OCI-LY3 (cell line): Measurements from ENCODE around the gene GSDME.
A peak's percentile ranks its signal among the peaks of the same experiment; 100 is the strongest.

ENCODE experiments used
- H2AFZ ChIP-seq: fragments of 200-600, 300-600 bp; shearing (Covaris generic); 2 replicates; pipeline ENCODE4 v1.6.0; 2014; ENCODE audit warnings: antibody characterized with exemption, low read depth, low read length
- H3K27ac ChIP-seq: fragments of 200-600, 300-600 bp; sonication (generic); 2 replicates; pipeline ENCODE4 v1.5.1; 2014; ENCODE audit warnings: mild to moderate bottlenecking, low read length, moderate library complexity, mixed read lengths
- H3K27me3 ChIP-seq: fragments of 200-600, 300-600 bp; sonication (generic); 2 replicates; pipeline ENCODE4 v1.6.1; 2014; ENCODE audit warnings: low read depth, low read length, mixed read lengths
- H3K36me3 ChIP-seq: fragments of 200-600, 300-600 bp; sonication (generic); replicated peaks from 2 replicates; pipeline ENCODE3; 2014; ENCODE audit warnings: low read depth, low read length, mixed read lengths
- H3K4me1 ChIP-seq: fragments of 300-600, 200-600 bp; sonication (generic); 2 replicates; pipeline ENCODE4 v1.6.1; 2014; ENCODE audit warnings: low read length, mixed read lengths
- H3K4me2 ChIP-seq: fragments of 200-600, 300-600 bp; sonication (generic); 2 replicates; pipeline ENCODE4 v1.6.1; 2014; ENCODE audit warnings: low read length, mixed read lengths
- H3K4me3 ChIP-seq: fragments of 300-600, 200-600 bp; sonication (generic); 2 replicates; pipeline ENCODE4 v1.5.1; 2014; ENCODE audit warnings: antibody characterized with exemption, mild to moderate bottlenecking, low read length, moderate library complexity
- H3K79me2 ChIP-seq: fragments of 300-600, 200-600 bp; shearing (Covaris generic); 2 replicates; pipeline ENCODE4 v1.6.1; 2014; ENCODE audit warnings: mild to moderate bottlenecking, low read length, mixed read lengths
- H3K9ac ChIP-seq: fragments of 300-600, 200-600 bp; shearing (Covaris generic); 2 replicates; pipeline ENCODE4 v1.6.0; 2014; ENCODE audit warnings: mild to moderate bottlenecking, low read length, moderate library complexity
- H3K9me3 ChIP-seq: fragments of 200-600, 300-600 bp; shearing (Covaris generic); 2 replicates; pipeline ENCODE4 v1.6.1; 2014; ENCODE audit warnings: low read length, mixed read lengths; ENCODE audit not compliant: insufficient read depth
- H4K20me1 ChIP-seq: fragments of 200-600, 300-600 bp; sonication (generic); 2 replicates; pipeline ENCODE4 v1.6.1; 2016; ENCODE audit warnings: low read length, mixed read lengths; ENCODE audit not compliant: insufficient read depth
- EZH2phosphoT487 ChIP-seq: fragments of 200-600 bp; shearing (Covaris generic); IDR thresholded peaks from 2 replicates; pipeline ENCODE4 v1.6.1; 2018; ENCODE audit warnings: antibody characterized with exemption, mixed run types, low read depth
- TF ChIP-seq, protein P1 (sequence below): fragments of 200-600, 300-600 bp; sonication (generic); IDR thresholded peaks from 2 replicates; pipeline ENCODE4 v1.5.1; 2014; ENCODE audit warnings: antibody characterized with exemption, low read length, low read depth

The GSDME gene

GRCh38 chr7:24783698-24784097, 26.4 kb upstream of the GSDME start:
- Histone ChIP-seq H3K9ac (no peak overlapping the region), H3K4me2 (no peak overlapping the region), H3K4me1 (peaks cover 12% of the 10 kb centered on the region), H3K4me3 (no peak overlapping the region), H3K27me3 (no peaks in the 10 kb centered on the region), H3K36me3 (no peaks in the 10 kb centered on the region), H4K20me1 (no peaks in the 10 kb centered on the region), H3K9me3 (no peaks in the 10 kb centered on the region), H3K79me2 (no peaks in the 10 kb centered on the region), H3K27ac (no peak overlapping the region), H2AFZ (no peak overlapping the region)
- TF ChIP-seq, protein P1, sequence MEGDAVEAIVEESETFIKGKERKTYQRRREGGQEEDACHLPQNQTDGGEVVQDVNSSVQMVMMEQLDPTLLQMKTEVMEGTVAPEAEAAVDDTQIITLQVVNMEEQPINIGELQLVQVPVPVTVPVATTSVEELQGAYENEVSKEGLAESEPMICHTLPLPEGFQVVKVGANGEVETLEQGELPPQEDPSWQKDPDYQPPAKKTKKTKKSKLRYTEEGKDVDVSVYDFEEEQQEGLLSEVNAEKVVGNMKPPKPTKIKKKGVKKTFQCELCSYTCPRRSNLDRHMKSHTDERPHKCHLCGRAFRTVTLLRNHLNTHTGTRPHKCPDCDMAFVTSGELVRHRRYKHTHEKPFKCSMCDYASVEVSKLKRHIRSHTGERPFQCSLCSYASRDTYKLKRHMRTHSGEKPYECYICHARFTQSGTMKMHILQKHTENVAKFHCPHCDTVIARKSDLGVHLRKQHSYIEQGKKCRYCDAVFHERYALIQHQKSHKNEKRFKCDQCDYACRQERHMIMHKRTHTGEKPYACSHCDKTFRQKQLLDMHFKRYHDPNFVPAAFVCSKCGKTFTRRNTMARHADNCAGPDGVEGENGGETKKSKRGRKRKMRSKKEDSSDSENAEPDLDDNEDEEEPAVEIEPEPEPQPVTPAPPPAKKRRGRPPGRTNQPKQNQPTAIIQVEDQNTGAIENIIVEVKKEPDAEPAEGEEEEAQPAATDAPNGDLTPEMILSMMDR = no peak
- TF ChIP-seq EZH2phosphoT487 = no peak

GRCh38 chr7:24781106-24781505, 23.8 kb upstream of the GSDME start:
- no peaks in the 10 kb centered on the region for H3K27me3 ChIP-seq
- H3K4me2 ChIP-seq = no peak overlapping the region
- H3K36me3 ChIP-seq = no peaks in the 10 kb centered on the region
- TF ChIP-seq, protein P1 = no peak
- TF ChIP-seq EZH2phosphoT487 = no peak
- H3K9ac ChIP-seq = no peak overlapping the region
- no peak overlapping the region for H2AFZ ChIP-seq
- H3K4me1 ChIP-seq = peaks cover 19% of the 10 kb centered on the region
- no peaks in the 10 kb centered on the region for H3K9me3 ChIP-seq
- H3K79me2 ChIP-seq = no peaks in the 10 kb centered on the region
- no peak overlapping the region for H3K4me3 ChIP-seq
- no peaks in the 10 kb centered on the region for H4K20me1 ChIP-seq
- H3K27ac ChIP-seq = no peak overlapping the region

- no peaks in the 10 kb centered on the region for H4K20me1 ChIP-seq
- no peaks in the 10 kb centered on the region for H3K36me3 ChIP-seq
- TF ChIP-seq EZH2phosphoT487 = no peak
- TF ChIP-seq, protein P1 = no peak
- H3K4me2 ChIP-seq = peak overlapping the region; percentile 52
- no peak overlapping the region for H3K4me3 ChIP-seq
- H3K79me2 ChIP-seq = no peaks in the 10 kb centered on the region
- peak overlapping the region; percentile 27 for H3K27ac ChIP-seq
- H3K9me3 ChIP-seq = no peaks in the 10 kb centered on the region
- H3K27me3 ChIP-seq = no peaks in the 10 kb centered on the region
- peaks cover 19% of the 10 kb centered on the region for H3K4me1 ChIP-seq
- no peak overlapping the region for H2AFZ ChIP-seq
- no peak overlapping the region for H3K9ac ChIP-seq
Measured at GRCh38 chr7:24779283-24779655, 22.0 kb upstream of the GSDME start.

- H3K4me1 ChIP-seq = peaks cover 19% of the 10 kb centered on the region
- H3K79me2 ChIP-seq = no peaks in the 10 kb centered on the region
- TF ChIP-seq, protein P1 = no peak
- no peak for TF ChIP-seq EZH2phosphoT487
- H3K4me3 ChIP-seq = no peak overlapping the region
- peak overlapping the region; percentile 52 for H3K4me2 ChIP-seq
- H3K36me3 ChIP-seq = no peaks in the 10 kb centered on the region
- no peaks in the 10 kb centered on the region for H3K27me3 ChIP-seq
- no peak overlapping the region; the same call in 1 of the 2 replicates for H2AFZ ChIP-seq
- no peaks in the 10 kb centered on the region for H3K9me3 ChIP-seq
- no peak overlapping the region for H3K9ac ChIP-seq
- H4K20me1 ChIP-seq = no peaks in the 10 kb centered on the region
- H3K27ac ChIP-seq = peak overlapping the region; percentile 27
Measured at GRCh38 chr7:24778543-24779282, 21.4 kb upstream of the GSDME start.
